SK-N-DZ (cell line): Measurements from ENCODE around the gene CPT2.
A peak's percentile ranks its signal among the peaks of the same experiment; 100 is the strongest.

Source experiments
- DNase-seq: peaks from one replicate; pipeline ENCODE4 v3.0.0-alpha.2; 2015; ENCODE audit warnings: low spot score

CPT2 gene

GRCh38 chr1:53214376-53214940 lies 17.8 kb downstream of the CPT2 start:
- no peak for DNase-seq

DNA sequence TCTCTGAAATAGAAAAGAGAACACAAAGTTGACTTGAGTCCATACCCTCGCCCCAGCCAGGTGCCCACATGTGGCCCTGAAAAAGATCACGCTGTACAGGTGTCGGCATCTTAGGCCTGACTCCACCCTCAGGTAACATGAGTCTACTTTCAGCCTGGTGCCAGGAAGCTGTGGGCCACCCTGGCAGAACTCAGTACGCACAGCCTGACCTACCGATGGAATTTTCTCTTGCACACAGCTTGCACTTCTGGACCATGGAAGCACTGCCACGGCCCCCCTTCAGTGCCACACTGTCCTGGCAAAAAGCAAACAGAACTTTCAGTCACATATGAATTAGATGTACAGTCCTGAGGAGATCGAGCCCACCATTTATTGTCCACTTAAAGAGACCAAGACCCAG lies 21.6 kb downstream of the CPT2 start:
- no peak for DNase-seq

DNA sequence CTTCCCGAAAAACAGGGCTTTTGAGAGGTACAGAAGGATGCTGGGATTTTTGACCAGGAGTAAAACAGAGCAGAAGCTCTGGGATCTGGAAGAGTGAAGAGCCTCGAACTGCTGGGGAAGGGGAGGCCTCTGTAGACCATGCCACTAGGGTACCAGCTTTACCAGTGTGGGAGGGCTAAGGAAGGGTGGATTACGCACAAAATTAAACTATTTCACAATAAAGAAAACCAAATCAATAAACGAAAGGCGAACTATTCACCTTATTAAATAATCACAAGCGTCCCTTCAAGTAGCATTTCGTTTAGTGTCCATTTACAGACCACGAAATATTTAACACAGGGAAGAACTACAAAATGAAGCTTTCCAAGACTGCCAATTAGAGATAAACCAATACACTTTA lies 23.1 kb downstream of the CPT2 start:
- no peak for DNase-seq

DNA sequence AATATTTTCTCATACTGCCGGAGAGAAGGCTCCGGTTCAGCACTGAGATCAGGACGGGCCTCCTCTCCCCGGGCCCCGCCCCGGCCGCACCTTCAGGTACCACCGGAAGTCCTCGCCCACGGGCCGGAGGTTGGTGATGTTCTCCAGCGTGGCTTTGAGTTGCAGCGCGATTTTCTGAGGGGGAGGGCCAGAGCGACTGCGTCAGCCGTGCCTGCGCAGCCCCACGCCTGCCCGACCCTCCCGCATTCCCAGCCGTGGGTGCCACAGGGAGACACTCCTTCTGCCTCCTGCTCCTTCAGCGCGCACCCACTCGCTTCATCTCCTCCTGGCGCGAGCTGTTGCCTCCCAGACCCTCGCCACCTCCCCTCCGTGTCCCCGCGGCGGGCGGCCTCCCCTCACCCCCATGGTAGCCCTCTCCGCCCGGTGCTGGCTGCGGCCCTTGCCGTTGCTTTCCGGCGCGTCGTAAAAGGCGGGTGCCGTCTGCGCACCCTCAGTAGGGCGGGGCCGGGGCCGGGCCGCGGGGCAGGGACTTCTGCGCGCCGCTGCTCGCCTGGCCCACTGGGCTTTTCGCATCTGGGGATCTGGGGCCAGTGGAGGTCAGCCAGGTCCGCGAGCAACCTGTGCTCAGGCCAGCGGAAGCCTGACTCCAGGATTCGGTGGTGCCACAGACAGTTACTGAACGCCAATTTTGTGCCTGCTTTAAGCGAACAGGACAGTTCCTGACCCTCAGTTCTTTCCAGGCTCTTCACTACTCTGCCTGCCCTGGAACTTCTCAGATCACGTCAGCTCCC lies 23.7 kb downstream of the CPT2 start, which contains the start of gene CZIB:
Gene CZIB (minus strand): TSS at position 464 of the 791 bp plus-strand sequence. CDS start 59 bp downstream, at position 405.
- DNase-seq = peak; percentile 89

GRCh38 chr1:53220962-53221286 lies 24.3 kb downstream of the CPT2 start:
- no peak for DNase-seq

- no peak for DNase-seq
Measured at GRCh38 chr1:53237638-53238037, 41.0 kb downstream of the CPT2 start.

DNA sequence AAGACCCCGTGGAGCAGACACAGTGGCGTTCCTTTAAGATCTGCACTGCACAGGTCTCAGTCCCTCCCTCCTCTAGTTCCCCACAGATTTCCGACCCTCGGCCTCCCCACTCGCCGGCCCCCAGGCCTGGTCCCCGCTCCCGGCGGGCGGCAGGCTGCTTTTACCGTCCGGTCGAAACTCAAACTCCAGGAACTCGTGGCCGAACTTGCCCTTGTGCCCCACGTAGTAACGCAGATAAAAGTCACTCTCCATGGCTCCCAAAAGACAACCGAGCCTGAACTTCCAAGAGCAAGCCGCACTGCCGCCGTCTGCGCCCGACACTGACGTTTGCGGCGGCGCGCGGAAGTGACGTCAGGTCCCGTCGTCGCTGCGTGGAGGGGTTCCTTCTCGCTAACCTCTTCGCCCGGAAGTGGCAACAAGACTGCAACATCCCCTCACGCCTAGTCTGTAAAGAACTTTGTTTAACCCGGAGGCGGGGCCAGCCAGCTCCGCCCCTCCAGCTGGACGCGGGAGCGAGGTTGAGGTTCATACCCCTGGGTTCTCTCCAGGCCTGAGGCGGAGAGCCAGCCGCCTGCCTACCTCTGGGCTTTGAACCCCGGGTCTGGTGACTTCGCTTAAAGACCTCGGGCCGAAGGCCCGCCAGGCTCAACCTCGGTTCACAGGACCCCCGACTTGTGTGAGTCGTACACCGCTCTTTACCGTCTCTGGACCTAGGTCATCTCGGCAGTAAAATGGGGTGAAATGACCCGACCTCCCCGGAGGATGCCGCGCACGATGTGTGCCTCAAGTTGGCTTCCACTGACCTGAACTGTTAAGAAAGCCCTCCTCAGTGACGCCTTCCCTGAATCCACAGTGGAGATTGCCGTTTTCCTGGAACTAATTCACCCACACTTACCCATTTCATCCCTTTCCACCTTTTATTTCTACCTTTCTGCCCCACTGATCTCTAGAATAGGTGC lies 41.9 kb downstream of the CPT2 start, which contains the start of gene MAGOH:
Gene MAGOH (minus strand): TSS at position 322 of the 959 bp plus-strand sequence. CDS start 70 bp downstream, at position 252.
- peak; percentile 93 for DNase-seq

DNA sequence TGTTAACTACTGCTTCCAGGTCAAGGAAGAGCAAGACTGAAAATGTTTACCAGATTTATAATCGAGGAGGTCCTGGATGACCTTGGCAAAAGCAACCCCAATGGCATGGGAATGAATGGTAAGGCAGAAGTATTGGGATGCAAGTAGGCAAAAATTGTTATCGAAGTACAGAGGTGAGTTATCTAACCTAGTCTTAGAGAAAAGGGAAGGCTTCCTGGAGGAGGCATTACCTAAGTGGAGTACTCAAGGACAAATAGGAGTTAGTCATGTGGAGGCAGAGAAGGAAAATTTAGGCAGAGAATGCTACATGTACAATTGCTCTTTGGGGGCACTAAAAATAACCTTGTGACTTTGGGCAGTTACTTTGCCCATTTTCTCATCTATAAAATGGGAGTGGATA lies 45.2 kb downstream of the CPT2 start:
- no peak for DNase-seq

DNA sequence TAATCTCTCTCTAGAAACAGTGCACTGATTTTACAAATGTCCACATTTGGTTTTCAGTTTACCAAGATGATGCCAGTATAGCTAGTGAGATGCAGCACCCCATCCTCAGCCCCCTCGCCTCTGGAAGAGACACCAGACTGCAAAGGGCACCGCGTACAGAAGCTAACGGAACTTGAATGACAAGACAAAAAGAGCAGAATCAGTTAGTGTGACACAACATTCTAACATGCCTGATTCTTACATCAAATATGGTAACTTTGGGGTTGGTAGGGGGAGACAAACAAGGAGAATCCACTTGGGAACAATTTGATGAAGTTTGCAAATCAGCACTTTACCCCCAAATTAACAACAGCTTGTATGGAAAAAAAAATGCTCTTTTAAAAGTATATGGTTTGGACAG lies 45.8 kb downstream of the CPT2 start:
- DNase-seq = no peak

DNA sequence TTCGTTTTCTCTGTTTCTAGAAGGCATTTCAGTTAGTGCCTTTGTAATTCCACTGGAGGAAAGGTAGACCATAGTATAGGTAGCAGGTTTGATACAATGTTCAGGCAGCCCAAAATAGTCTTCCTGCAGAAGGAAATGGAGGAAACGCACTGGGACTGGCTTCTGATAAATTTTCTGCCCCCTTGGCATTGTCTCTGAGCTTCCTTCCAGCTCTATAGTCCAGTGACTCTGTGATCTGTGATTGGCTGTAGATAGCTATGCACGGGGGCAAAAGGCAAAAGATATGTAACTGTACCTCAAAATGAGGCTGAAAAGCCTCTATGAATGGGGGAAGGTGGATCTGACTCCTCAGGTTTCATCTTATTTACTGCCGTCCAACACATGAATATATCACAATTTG lies 47.5 kb downstream of the CPT2 start:
- DNase-seq = no peak

GRCh38 chr1:53246261-53247134 lies 49.9 kb downstream of the CPT2 start:
- DNase-seq = no peak

DNA sequence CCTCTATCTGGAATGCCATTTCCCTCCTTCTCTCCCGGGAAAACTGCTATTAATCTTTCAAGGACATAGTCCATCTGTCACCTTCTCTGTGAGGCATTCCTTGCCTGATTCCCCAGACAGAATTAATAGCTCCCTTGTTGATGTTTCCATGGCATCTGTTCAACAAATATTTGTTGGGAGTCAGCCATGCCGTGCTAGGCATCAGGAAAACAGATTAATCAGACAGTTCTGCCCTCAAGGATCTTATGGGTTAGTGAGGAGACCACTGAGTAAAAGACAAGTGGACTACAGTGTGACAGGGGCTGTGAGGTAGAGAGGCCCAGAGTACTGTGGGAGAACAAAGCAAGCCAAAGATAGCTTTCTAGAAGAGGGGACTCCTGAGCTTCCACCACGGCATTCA lies 53.1 kb downstream of the CPT2 start:
- DNase-seq = no peak

DNA sequence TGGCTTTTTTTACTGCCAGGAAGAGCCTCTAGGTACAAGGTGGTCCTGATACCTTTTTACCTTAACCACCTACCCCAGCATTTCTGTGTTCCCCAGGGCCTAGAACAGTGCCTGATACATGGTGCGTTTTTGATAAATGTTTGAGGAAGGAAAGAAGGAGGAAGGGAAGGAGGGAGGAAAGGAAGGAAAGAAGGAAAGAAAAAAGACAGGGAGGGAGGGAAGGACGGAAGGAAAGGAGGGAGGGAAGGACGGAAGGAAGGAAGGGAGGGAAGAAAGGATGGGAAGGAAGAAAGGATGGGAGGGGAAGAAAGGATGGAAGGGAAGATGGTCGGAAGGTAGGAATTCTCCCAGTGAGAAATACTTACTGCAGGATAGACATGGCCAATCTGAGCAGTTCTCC lies 53.7 kb downstream of the CPT2 start:
- DNase-seq = no peak

DNA sequence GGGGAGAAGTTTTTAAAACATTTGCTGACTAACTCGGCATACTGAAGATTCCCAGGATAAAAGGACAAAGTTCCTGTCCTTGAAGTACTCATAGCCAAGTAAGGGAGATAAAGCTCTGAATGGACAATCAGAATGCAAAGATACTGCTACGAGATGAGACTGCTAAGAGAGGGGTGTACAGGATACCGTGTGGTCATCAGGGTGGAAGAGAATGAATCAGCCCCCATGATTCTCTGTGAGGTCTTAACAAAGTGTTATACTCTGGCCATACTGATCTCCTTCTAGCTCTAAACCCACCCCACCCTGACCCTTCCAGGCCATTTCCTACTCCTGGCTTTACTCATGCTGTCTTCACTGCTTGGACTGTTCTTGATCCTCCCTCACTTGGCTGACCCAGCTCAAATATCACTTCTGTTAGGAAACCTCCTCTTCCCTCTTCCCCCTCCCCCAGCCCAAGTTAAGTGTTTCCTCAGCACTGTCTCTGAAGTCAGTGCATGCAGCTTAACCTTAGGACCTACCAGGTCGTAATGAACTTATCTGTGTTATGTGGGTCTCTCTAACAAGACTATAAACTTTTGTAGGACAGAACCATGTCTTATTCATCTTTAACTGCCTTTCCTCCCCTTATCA lies 57.5 kb downstream of the CPT2 start:
- no peak for DNase-seq

DNA sequence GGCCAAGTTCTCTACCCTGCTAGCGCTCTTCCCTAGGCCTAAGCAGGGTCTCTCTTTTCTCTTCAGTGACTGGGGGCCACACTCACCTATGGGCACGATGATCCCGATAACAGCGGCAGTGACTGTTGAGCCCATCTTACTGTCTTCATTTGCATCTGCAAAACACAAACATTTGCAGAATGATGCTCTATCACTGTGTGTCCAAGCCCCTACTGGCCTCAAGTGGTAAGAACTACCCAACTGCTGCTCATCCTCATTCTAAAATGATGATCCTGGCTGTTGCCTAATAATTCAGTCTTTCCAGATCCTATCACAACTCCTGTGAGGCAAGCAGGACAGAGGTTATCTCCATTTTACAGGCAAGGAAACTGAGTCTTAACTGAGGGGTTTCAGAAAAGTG lies 58.4 kb downstream of the CPT2 start:
- no peak for DNase-seq

DNA sequence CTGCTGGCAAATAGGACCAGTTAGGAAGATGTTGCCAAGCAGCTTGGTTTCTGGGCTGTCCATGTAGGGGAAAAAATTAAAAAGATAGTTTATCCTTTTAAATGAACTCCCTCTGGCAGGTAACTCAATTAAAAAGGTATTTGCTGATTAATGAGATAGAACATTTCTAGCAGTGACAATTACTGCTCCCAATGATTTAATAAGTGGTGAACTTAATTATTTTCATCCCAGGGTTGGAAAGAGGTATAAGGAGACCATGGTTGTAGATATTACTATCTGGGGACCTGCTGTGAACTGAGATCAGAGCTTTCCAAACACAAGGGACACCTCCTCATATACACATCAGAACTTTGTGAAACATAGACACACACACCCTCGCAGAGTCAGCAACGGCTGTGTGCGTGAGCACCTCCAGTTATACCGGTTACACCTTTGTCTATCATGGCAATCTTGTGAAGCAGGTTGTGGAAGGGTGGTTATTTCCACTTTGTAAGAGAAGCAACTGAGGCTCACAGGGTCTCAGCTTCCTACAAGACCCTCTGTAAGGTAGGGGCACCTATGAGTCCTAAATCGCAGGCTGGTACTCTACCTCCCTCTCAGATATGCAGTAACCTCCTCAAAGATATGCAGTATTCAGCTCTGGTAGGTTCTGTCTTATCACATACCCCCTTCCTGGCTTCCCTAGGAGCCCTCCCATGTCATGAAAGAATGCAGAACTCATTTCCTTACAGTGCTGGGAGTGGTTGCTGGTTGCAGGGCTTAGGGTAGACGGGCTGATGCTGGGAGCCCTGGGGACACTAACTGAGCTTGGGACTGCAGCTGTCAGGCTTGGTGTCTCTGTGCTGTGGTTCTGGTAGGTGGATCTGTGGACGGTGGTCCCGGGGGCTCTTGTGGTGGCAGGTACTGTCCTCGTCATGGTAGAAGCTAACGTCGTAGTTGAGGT lies 60.2 kb downstream of the CPT2 start:
- DNase-seq = no peak

DNA sequence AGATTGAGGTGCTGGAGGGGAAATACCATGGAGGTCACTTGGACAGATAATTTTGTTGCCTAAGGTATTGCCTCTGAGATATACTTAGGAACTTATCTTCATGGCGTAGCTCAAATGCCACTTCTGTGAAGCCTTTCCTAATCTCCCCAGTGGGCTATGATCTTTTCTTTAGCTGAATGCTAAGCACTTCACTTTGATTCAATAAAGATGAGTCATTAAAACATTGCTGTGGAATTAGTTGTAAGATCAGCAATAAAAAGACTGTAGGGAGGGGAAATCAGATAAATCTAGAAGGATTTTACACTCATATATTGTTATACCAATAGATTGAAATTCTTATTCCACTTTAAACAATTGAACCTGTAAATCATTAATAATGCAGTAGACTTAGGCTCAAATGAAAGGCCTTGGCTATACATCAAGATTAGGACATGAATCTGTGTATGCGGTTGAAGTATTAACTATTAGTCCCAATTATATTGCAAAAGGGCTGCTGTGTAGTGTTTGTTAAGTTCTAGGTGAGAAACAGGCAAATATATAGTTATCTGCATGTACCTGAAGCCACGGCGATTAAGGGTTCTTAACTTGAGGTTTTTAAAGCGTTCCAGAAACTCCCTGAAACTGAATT lies 60.9 kb downstream of the CPT2 start:
- no peak for DNase-seq

GRCh38 chr1:53258216-53258615 lies 61.6 kb downstream of the CPT2 start:
- no peak for DNase-seq

DNA sequence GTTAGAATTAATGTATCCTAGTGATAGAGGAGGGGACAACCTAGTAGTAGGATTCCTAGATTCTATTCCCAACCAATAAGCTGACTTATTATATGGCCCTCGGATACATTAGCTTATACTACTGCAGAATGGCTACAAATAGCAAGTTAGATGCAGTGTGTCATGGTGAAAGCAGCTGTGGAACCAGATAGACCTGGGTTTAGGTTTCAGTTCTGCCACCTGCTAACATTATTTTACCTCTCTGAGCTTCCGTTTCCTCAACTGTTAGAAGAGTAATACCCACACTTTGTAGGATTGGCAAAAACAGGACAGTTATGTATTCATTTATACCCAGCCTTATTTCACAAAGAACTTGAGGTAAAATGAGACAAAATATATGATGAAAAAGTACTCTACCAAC lies 63.3 kb downstream of the CPT2 start:
- no peak for DNase-seq
